Calu3 (cell line): ENCODE results near the gene KDM8. TPM values are rescaled to one million over a fixed set of nuclear protein-coding genes. Genes with fewer than 3 reads are reported as not detected.

Source experiments
- BruUV-seq: library from RNA; stranded (reverse); fragments of 400-500 nt; replicated peaks from 2 replicates; lab custom pipeline; 2021; lab: Mats Ljungman, UMichigan
- CTCF ChIA-PET: fragments of 300-600 bp; sonication (Branson Sonifier 250); formaldehyde crosslinking; loops from one replicate; lab custom pipeline; 2022; ENCODE audit warnings: antibody characterized with exemption; lab: Charles Lee
- DNase-seq: peaks from one replicate; pipeline ENCODE4 v3.0.0; 2022
- H3K27ac Mint-ChIP-seq: one replicate; pipeline ENCODE4 v1.8.0; 2022; ENCODE audit warnings: mixed read lengths; ENCODE audit not compliant: unreplicated experiment
- H3K27me3 Mint-ChIP-seq: one replicate; pipeline ENCODE4 v1.8.0; 2022; ENCODE audit warnings: mixed read lengths; ENCODE audit not compliant: unreplicated experiment
- H3K36me3 Mint-ChIP-seq: one replicate; pipeline ENCODE4 v1.8.0; 2022; ENCODE audit warnings: mild to moderate bottlenecking, moderate library complexity, mixed read lengths; ENCODE audit not compliant: insufficient read depth, unreplicated experiment
- H3K4me1 Mint-ChIP-seq: one replicate; pipeline ENCODE4 v1.8.0; 2022; ENCODE audit warnings: mild to moderate bottlenecking, low read depth, mixed read lengths; ENCODE audit not compliant: unreplicated experiment
- H3K4me3 Mint-ChIP-seq: one replicate; pipeline ENCODE4 v1.8.0; 2022; ENCODE audit warnings: mild to moderate bottlenecking, low read depth, moderate library complexity, mixed read lengths; ENCODE audit not compliant: unreplicated experiment
- H3K9me3 Mint-ChIP-seq: one replicate; pipeline ENCODE4 v1.8.0; 2022; ENCODE audit warnings: low read depth, mixed read lengths; ENCODE audit not compliant: unreplicated experiment
- intact Hi-C: fragments of 100-400 bp; cut with micrococcal nuclease; formaldehyde crosslinking; loops from one replicate; pipeline ENCODE4 v1.10.0; 2022; ENCODE audit not compliant: unreplicated experiment
- total RNA-seq: library from RNA; stranded (reverse); gene quantifications from 2 replicates; pipeline ENCODE4 v1.2.3, GENCODE V29; 2022
- TF ChIP-seq, protein P1 (sequence below): fragments of 200-600 bp; IDR thresholded peaks from one replicate; pipeline ENCODE4 v1.8.0; 2022; ENCODE audit warnings: antibody characterized with exemption; ENCODE audit not compliant: unreplicated experiment

KDM8 gene
- total RNA-seq, 1 experiment from 2014 or later, result 8.4 TPM

- BruUV-seq, result no TSS peak
- intact Hi-C loops, result no loop called here
- TF ChIP-seq, protein P1, sequence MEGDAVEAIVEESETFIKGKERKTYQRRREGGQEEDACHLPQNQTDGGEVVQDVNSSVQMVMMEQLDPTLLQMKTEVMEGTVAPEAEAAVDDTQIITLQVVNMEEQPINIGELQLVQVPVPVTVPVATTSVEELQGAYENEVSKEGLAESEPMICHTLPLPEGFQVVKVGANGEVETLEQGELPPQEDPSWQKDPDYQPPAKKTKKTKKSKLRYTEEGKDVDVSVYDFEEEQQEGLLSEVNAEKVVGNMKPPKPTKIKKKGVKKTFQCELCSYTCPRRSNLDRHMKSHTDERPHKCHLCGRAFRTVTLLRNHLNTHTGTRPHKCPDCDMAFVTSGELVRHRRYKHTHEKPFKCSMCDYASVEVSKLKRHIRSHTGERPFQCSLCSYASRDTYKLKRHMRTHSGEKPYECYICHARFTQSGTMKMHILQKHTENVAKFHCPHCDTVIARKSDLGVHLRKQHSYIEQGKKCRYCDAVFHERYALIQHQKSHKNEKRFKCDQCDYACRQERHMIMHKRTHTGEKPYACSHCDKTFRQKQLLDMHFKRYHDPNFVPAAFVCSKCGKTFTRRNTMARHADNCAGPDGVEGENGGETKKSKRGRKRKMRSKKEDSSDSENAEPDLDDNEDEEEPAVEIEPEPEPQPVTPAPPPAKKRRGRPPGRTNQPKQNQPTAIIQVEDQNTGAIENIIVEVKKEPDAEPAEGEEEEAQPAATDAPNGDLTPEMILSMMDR, result no peak
- CTCF ChIA-PET, result no interaction called here
- H3K9me3 Mint-ChIP-seq, result no peaks in the 10 kb centered on the region
- peaks cover 6% of the 10 kb centered on the region for H3K36me3 Mint-ChIP-seq
- peaks cover 63% of the 10 kb centered on the region for H3K27me3 Mint-ChIP-seq
- H3K4me1 Mint-ChIP-seq, result no peaks in the 10 kb centered on the region
- no peak for DNase-seq
- no peak overlapping the region for H3K4me3 Mint-ChIP-seq
- no peak overlapping the region for H3K27ac Mint-ChIP-seq
Measured at GRCh38 chr16:27182906-27183405, 20.4 kb upstream of the KDM8 start.

DNA sequence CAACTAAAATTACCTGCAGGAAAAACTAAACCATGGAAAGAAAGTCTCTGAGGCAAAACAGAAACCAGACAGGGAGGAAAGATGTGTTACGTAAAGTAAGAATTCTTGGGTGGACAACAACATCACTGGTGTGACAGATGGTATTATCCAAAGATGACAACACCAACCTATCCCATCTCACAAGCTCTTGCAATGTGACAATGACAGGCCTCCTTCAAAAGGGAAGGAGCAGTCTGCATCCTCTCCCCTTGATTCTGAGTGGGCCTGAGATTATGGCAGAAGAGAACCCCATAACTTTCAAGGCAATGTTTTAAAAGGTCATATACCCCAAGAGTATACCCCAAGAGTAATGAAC is 17.6 kb upstream of the KDM8 start:
- no peak for DNase-seq
- TF ChIP-seq, protein P1, result no peak
- Mint-ChIP-seq H3K27ac (no peak overlapping the region), H3K9me3 (no peaks in the 10 kb centered on the region), H3K27me3 (peaks cover 58% of the 10 kb centered on the region), H3K36me3 (no peaks in the 10 kb centered on the region), H3K4me1 (no peaks in the 10 kb centered on the region), H3K4me3 (no peak overlapping the region)
- CTCF ChIA-PET, result no interaction called here
- no TSS peak for BruUV-seq
- intact Hi-C loops, result no loop called here

- H3K9me3 Mint-ChIP-seq, result no peaks in the 10 kb centered on the region
- H3K27me3 Mint-ChIP-seq, result peaks cover 47% of the 10 kb centered on the region
- H3K36me3 Mint-ChIP-seq, result no peaks in the 10 kb centered on the region
- DNase-seq, result no peak
- no TSS peak for BruUV-seq
- H3K4me1 Mint-ChIP-seq, result no peaks in the 10 kb centered on the region
- intact Hi-C loops, result no loop called here
- CTCF ChIA-PET, result interaction anchor here (0.7 kb wide), 1 partner anchor 290 kb away, joined by 3 read pairs; no protein-coding TSS in a partner anchor
- H3K4me3 Mint-ChIP-seq, result no peak overlapping the region
- TF ChIP-seq, protein P1, result no peak
- H3K27ac Mint-ChIP-seq, result no peak overlapping the region
Measured at GRCh38 chr16:27188633-27189032, 14.7 kb upstream of the KDM8 start.

DNA sequence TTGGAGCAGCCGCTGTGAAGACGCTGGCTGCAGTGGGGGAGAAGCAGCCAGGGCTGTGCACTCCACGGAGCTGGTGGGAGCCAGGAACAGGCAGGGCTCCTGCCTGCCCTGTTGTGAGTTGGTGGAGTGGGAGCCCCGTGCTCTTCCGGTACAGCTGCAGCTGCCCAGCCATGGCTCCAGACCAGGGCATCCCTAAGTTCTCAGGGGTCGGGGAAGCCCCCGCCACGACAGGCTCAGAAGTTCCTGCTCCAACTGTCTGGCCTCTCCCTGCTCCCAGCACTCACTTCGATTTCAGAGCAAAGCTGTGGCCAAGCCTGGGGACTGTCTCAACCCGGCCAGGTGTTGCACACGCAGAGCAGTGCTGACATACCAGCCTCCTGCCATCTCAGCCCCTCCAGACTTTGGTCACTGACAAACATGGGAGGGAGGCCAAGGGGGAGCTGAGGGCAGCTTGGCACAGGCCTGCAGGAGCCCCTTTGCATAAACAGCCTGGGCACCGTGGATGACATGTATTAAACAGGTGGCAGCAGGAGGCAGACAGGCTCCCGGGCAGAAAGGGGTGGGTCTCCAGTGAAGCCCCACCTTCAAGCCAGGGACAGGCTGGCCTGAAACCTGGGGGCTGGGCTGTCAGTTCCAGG is 13.9 kb upstream of the KDM8 start:
- no TSS peak for BruUV-seq
- Mint-ChIP-seq H3K27ac (no peak overlapping the region), H3K4me1 (no peaks in the 10 kb centered on the region), H3K9me3 (no peaks in the 10 kb centered on the region), H3K36me3 (no peaks in the 10 kb centered on the region), H3K4me3 (no peak overlapping the region), H3K27me3 (peaks cover 55% of the 10 kb centered on the region)
- TF ChIP-seq, protein P1, result no peak
- no peak for DNase-seq
- intact Hi-C loops, result no loop called here
- CTCF ChIA-PET, result no interaction called here
